IMR-90 (cell line): ENCODE data around the gene ATIC. TPM values are rescaled to one million over a fixed set of nuclear protein-coding genes. Genes with fewer than 3 reads are reported as not detected.

ENCODE experiments used
- ATAC-seq: fragments of 200-7000 bp; cut with Tn5 transposase; 2 replicates; pipeline ENCODE4 v1.9.1; 2020; ENCODE audit warnings: low read depth, mild to moderate bottlenecking, moderate library complexity
- BruUV-seq: library from RNA; stranded (reverse); fragments of 400-500 nt; replicated peaks from 2 replicates; lab custom pipeline; 2021; lab: Mats Ljungman, UMichigan
- CTCF ChIA-PET: fragments of 300-600 bp; formaldehyde crosslinking; extraction: SDS; loops from one replicate; lab custom pipeline; 2021; ENCODE audit warnings: antibody characterized with exemption; lab: Yijun Ruan, JAX
- POLR2A ChIA-PET: fragments of 300-600 bp; sonication (Branson Sonifier 250); formaldehyde crosslinking; loops from one replicate; lab custom pipeline; 2022; ENCODE audit warnings: antibody characterized with exemption; ENCODE audit not compliant: unreplicated experiment; lab: Charles Lee
- DNase-seq: peaks from one replicate; pipeline ENCODE4 v3.0.0; 2013
- H2AFZ ChIP-seq: replicated peaks from 2 replicates; pipeline ENCODE3; 2013; ENCODE audit warnings: low read length, mild to moderate bottlenecking; ENCODE audit not compliant: poor library complexity
- H2AK5ac ChIP-seq: 2 replicates; pipeline ENCODE4 v1.6.1; 2013; ENCODE audit warnings: low read depth, low read length, inconsistent platforms
- H2AK9ac ChIP-seq: replicated peaks from 2 replicates; pipeline ENCODE3; 2013; ENCODE audit warnings: mild to moderate bottlenecking, low read depth, low read length, moderate library complexity; ENCODE audit not compliant: poor library complexity
- H2BK120ac ChIP-seq: 2 replicates; pipeline ENCODE4 v1.6.1; 2013; ENCODE audit warnings: low read depth, low read length, inconsistent platforms
- H2BK15ac ChIP-seq: 3 replicates; pipeline ENCODE4 v1.6.1; 2013; ENCODE audit warnings: low read depth, low read length, inconsistent platforms
- H2BK20ac ChIP-seq: 2 replicates; pipeline ENCODE4 v1.6.1; 2013; ENCODE audit warnings: low read depth, mild to moderate bottlenecking, inconsistent platforms, low read length, moderate library complexity
- H2BK5ac ChIP-seq: 2 replicates; pipeline ENCODE4 v1.6.1; 2013; ENCODE audit warnings: mild to moderate bottlenecking, low read depth, low read length, inconsistent platforms; ENCODE audit not compliant: poor library complexity, severe bottlenecking
- H3K14ac ChIP-seq: replicated peaks from 2 replicates; pipeline ENCODE4 v1.6.1; 2013; ENCODE audit warnings: low read depth, low read length, inconsistent platforms
- H3K18ac ChIP-seq: 2 replicates; pipeline ENCODE4 v1.6.1; 2013; ENCODE audit warnings: low read depth, low read length, control low read depth
- H3K23ac ChIP-seq: 2 replicates; pipeline ENCODE4 v1.6.1; 2013; ENCODE audit warnings: low read depth, low read length, inconsistent platforms
- H3K27ac ChIP-seq: 2 replicates; pipeline ENCODE4 v1.5.1; 2013; ENCODE audit warnings: mild to moderate bottlenecking, control low read depth, low read length; ENCODE audit not compliant: insufficient read depth
- H3K27me3 ChIP-seq: 2 replicates; pipeline ENCODE4 v1.6.1; 2013; ENCODE audit warnings: low read length; ENCODE audit not compliant: control insufficient read depth, insufficient read depth
- H3K36me3 ChIP-seq: 2 replicates; pipeline ENCODE4 v1.6.1; 2013; ENCODE audit warnings: low read length, mixed read lengths; ENCODE audit not compliant: control insufficient read depth, insufficient read depth
- H3K4ac ChIP-seq: 2 replicates; pipeline ENCODE4 v1.6.1; 2013; ENCODE audit warnings: low read depth, low read length, inconsistent platforms
- H3K4me1 ChIP-seq: 2 replicates; pipeline ENCODE4 v1.6.1; 2013; ENCODE audit warnings: low read length, mixed read lengths; ENCODE audit not compliant: control insufficient read depth, insufficient read depth
- H3K4me2 ChIP-seq: 2 replicates; pipeline ENCODE4 v1.6.1; 2013; ENCODE audit warnings: low read depth, mild to moderate bottlenecking, control low read depth, low read length, moderate library complexity
- H3K4me3 ChIP-seq: 2 replicates; pipeline ENCODE4 v1.5.1; 2013; ENCODE audit warnings: low read depth, mild to moderate bottlenecking, control low read depth, low read length, moderate library complexity; ENCODE audit not compliant: insufficient read depth
- H3K56ac ChIP-seq: 2 replicates; pipeline ENCODE4 v1.6.1; 2013; ENCODE audit warnings: low read length, inconsistent platforms; ENCODE audit not compliant: insufficient read depth; ENCODE audit errors: extremely low read depth
- H3K79me1 ChIP-seq, 2 experiments: 2 replicates each; pipeline ENCODE4 v1.6.1; 2013; ENCODE audit warnings: low read length in 2 of 2, inconsistent platforms in 1 of 2, low read depth in 1 of 2
- H3K9ac ChIP-seq: 2 replicates; pipeline ENCODE4 v1.6.1; 2013; ENCODE audit warnings: low read depth, low read length, control low read depth
- H3K9me1 ChIP-seq: 2 replicates; pipeline ENCODE4 v1.6.1; 2013; ENCODE audit warnings: low read length, inconsistent platforms; ENCODE audit not compliant: insufficient read depth
- H3K9me3 ChIP-seq: 2 replicates; pipeline ENCODE4 v1.6.1; 2013; ENCODE audit warnings: low read length; ENCODE audit not compliant: control insufficient read depth, insufficient read depth
- H4K20me1 ChIP-seq: 2 replicates; pipeline ENCODE4 v1.6.1; 2013; ENCODE audit warnings: low read length, inconsistent platforms; ENCODE audit not compliant: insufficient read depth
- H4K5ac ChIP-seq: 2 replicates; pipeline ENCODE4 v1.6.1; 2013; ENCODE audit warnings: mild to moderate bottlenecking, low read depth, low read length, control low read depth
- H4K8ac ChIP-seq, 2 experiments: 2 replicates each; pipeline ENCODE4 v1.6.1; 2013; ENCODE audit warnings: low read depth in 2 of 2, low read length in 2 of 2, control low read depth in 1 of 2, inconsistent platforms in 1 of 2
- H4K91ac ChIP-seq: 2 replicates; pipeline ENCODE4 v1.6.1; 2013; ENCODE audit warnings: low read depth, low read length, inconsistent platforms; ENCODE audit not compliant: insufficient read depth
- BHLHE40 ChIP-seq: fragments of 150-350 bp; IDR thresholded peaks from 2 replicates; pipeline ENCODE4 v1.6.1; 2016; ENCODE audit warnings: mild to moderate bottlenecking, low read depth, low read length
- CEBPB ChIP-seq: IDR thresholded peaks from 2 replicates; pipeline ENCODE4 v1.6.1; 2012; ENCODE audit warnings: low read depth, low read length, improper control_type of control experiment
- CHD1 ChIP-seq: IDR thresholded peaks from 2 replicates; pipeline ENCODE4 v1.6.1; 2012; ENCODE audit warnings: low read depth, low read length, improper control_type of control experiment
- CTCF ChIP-seq: conservative IDR thresholded peaks from 2 replicates; pipeline ENCODE4 v1.5.1; 2012; ENCODE audit warnings: mild to moderate bottlenecking, low read depth, low read length, improper control_type of control experiment
- FOS ChIP-seq: fragments of 150-350 bp; IDR thresholded peaks from 2 replicates; pipeline ENCODE4 v1.6.1; 2016; ENCODE audit warnings: low read depth, low read length
- MAFK ChIP-seq: IDR thresholded peaks from 2 replicates; pipeline ENCODE4 v1.6.1; 2012; ENCODE audit warnings: low read depth, low read length, improper control_type of control experiment
- MAZ ChIP-seq: IDR thresholded peaks from 2 replicates; pipeline ENCODE4 v1.6.1; 2012; ENCODE audit warnings: low read depth, mild to moderate bottlenecking, low read length, improper control_type of control experiment, moderate library complexity, borderline replicate concordance
- MXI1 ChIP-seq: IDR thresholded peaks from 2 replicates; pipeline ENCODE4 v1.6.1; 2012; ENCODE audit warnings: low read depth, mild to moderate bottlenecking, low read length, moderate library complexity, borderline replicate concordance
- NFE2L2 ChIP-seq: fragments of 150-350 bp; IDR thresholded peaks from 2 replicates; pipeline ENCODE4 v1.6.1; 2016; ENCODE audit warnings: low read depth, mild to moderate bottlenecking, low read length
- POLR2A ChIP-seq: IDR thresholded peaks from 2 replicates; pipeline ENCODE4 v1.6.1; 2012; ENCODE audit warnings: mild to moderate bottlenecking, low read depth, low read length
- RAD21 ChIP-seq: IDR thresholded peaks from 2 replicates; pipeline ENCODE4 v1.6.1; 2012; ENCODE audit warnings: low read length, improper control_type of control experiment
- RCOR1 ChIP-seq: IDR thresholded peaks from 2 replicates; pipeline ENCODE4 v1.6.1; 2012; ENCODE audit warnings: mild to moderate bottlenecking, low read length, improper control_type of control experiment; ENCODE audit not compliant: insufficient replicate concordance
- RFX5 ChIP-seq: IDR thresholded peaks from 2 replicates; pipeline ENCODE4 v1.8.0; 2012; ENCODE audit warnings: low read depth, mild to moderate bottlenecking, low read length, moderate library complexity
- SMC3 ChIP-seq: fragments of 150-350 bp; IDR thresholded peaks from 2 replicates; pipeline ENCODE4 v1.6.1; 2016; ENCODE audit warnings: low read depth, mild to moderate bottlenecking, antibody characterized with exemption, low read length, moderate library complexity
- WGBS, 2 experiments: methylation state at CpG; one replicate each; pipeline versions ENCODE4 v1.1.5 to v1.1.7; 2013; ENCODE audit warnings: missing lambda C conversion rate in 2 of 2; ENCODE audit not compliant: insufficient read length in 1 of 2; ENCODE audit errors: extremely low coverage in 2 of 2; 5-methylcytosine and 5-hydroxymethylcytosine counted together
- dilution Hi-C: fragments of 300-500 bp; cut with HindIII; formaldehyde crosslinking; loops from one replicate; pipeline ENCODE4 v1.14.3; 2018; ENCODE audit warnings: low sequenced_read_pairs; ENCODE audit not compliant: unreplicated experiment
- in situ Hi-C: fragments of 300-500 bp; cut with MboI; formaldehyde crosslinking; loops from 3 replicates; pipeline ENCODE4 v1.14.3; 2019; ENCODE audit warnings: low sequenced_read_pairs, inconsistent platforms, mixed read lengths
- intact Hi-C: fragments of 100-400 bp; cut with micrococcal nuclease; formaldehyde crosslinking; loops from 2 replicates; pipeline ENCODE4 v1.10.0; 2022
- polyA plus RNA-seq, 3 experiments: library from polyadenylated mRNA; depleted of rRNA; stranded (reverse); fragments of >200 nt; gene quantifications; 2 replicates each; pipeline ENCODE4 v1.2.3, GENCODE V29; 2012; ENCODE audit warnings: low replicate concordance in 1 of 3
- total RNA-seq: library from RNA; depleted of rRNA; stranded (reverse); fragments of >200 nt; gene quantifications from 2 replicates; pipeline ENCODE4 v1.2.3, GENCODE V29; 2012
- TF ChIP-seq, protein P1 (sequence below): fragments of 150-350 bp; IDR thresholded peaks from 2 replicates; pipeline ENCODE4 v1.6.1; 2017; ENCODE audit warnings: mild to moderate bottlenecking, antibody characterized with exemption, low read length, low read depth

ATIC gene
- total and polyA plus RNA-seq, 2 of the 4 experiments (the other 2 are of a cell fraction) = 30.5 to 101 TPM

DNA sequence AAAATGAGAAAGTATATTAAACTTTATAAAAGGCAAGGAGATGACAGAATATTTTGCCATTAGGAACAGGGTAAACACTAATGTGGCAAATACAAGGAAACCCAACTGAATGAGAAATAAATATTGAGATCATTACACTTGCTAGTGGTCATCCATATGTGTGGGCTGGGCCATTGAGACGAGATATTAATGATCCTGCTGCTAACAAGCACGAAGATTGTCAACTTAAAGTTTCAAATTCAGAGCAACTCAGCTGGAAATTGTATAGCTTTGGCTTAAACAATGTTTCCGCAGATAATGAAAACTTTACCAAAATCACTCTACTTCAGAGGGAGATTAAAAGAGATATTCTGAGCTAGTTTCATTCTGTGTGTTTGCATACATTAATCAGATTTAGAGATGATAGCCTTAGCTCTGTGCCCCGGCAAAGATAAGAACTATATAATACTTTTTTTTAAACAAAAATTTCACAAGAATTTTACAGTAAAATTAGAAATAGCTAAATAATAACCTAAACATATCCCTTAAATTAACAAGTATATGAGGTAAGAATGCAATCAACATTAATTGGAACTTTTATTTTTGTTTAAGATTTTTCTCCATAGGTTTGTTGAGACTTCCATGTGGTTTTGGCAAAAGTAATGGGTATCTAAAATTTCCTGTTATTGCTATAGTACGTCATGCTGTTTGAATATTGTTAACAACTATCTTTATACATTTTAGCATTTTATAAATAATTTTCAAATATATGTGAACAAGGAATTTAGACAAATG is 84.0 kb downstream of the ATIC start:
- Histone ChIP-seq H3K4me2 (no peak overlapping the region), H3K4me1 (peaks cover 12% of the 10 kb centered on the region)
- POLR2A ChIA-PET = no interaction called here
- TF ChIP-seq RAD21 = no peak
- TF ChIP-seq CTCF = no peak
- no peak for TF ChIP-seq POLR2A
- TF ChIP-seq BHLHE40 = no peak
- TF ChIP-seq FOS = no peak
- no peak for TF ChIP-seq SMC3
- TF ChIP-seq MAZ = no peak
- no peak for TF ChIP-seq RCOR1
- TF ChIP-seq MAFK = no peak
- no peak for TF ChIP-seq MXI1
- TF ChIP-seq, protein P1, sequence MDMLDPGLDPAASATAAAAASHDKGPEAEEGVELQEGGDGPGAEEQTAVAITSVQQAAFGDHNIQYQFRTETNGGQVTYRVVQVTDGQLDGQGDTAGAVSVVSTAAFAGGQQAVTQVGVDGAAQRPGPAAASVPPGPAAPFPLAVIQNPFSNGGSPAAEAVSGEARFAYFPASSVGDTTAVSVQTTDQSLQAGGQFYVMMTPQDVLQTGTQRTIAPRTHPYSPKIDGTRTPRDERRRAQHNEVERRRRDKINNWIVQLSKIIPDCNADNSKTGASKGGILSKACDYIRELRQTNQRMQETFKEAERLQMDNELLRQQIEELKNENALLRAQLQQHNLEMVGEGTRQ = no peak
- TF ChIP-seq NFE2L2 = no peak
- TF ChIP-seq RFX5 = no peak
- no peak for TF ChIP-seq CEBPB
- no peak for TF ChIP-seq CHD1

More for the DNA sequence above, 84.0 kb downstream of the ATIC start:
- peaks cover 8% of the 10 kb centered on the region; the same call in 1 of the 2 replicates for H3K9me1 ChIP-seq
- no peak overlapping the region for H2AK5ac ChIP-seq
- H4K20me1 ChIP-seq = peaks cover 18% of the 10 kb centered on the region
- H4K5ac ChIP-seq = no peak overlapping the region
- no TSS peak for BruUV-seq
- H3K79me1 ChIP-seq = peaks cover 40 to 65% of the 10 kb centered on the region in 2 experiments
- peak overlapping the region; percentile 33; the same call in 1 of the 2 replicates for H3K27ac ChIP-seq
- H3K27me3 ChIP-seq = no peaks in the 10 kb centered on the region
- DNase-seq (no peak), ATAC-seq (no peak)
- no peak overlapping the region for H3K4me3 ChIP-seq
- peak overlapping the region; percentile 34 for H3K18ac ChIP-seq
- H2AK9ac ChIP-seq = no peak overlapping the region
- in situ Hi-C loops = no loop called here
- dilution Hi-C loops = no loop called here
- WGBS, 2 experiments = no CpG with 5 or more reads among the region's 5 CpGs
- H4K91ac ChIP-seq = no peak overlapping the region
- H2AFZ ChIP-seq = no peak overlapping the region
- H3K4ac ChIP-seq = no peak overlapping the region
- CTCF ChIA-PET = interaction anchor here (0.6 to 1.1 kb wide), 2 partner anchors 30 to 82 kb away, joined by 3 to 4 read pairs; no protein-coding TSS in a partner anchor
- no peak overlapping the region for H2BK120ac ChIP-seq
- no peak overlapping the region for H2BK20ac ChIP-seq
- H3K56ac ChIP-seq = no peak overlapping the region
- no peak overlapping the region; a peak in 1 of 4 replicates for H4K8ac ChIP-seq
- H3K9me3 ChIP-seq = no peaks in the 10 kb centered on the region
- H2BK15ac ChIP-seq = no peak overlapping the region
- H3K14ac ChIP-seq = no peak overlapping the region
- H3K36me3 ChIP-seq = peaks cover 69% of the 10 kb centered on the region
- intact Hi-C loops = no loop called here
- peak overlapping the region; percentile 66 for H2BK5ac ChIP-seq
- H3K9ac ChIP-seq = no peak overlapping the region
- H3K23ac ChIP-seq = no peak overlapping the region
